K562 treated with DMSO at 1 percent for 24 hours (cell line): ENCODE results near the gene SNORC. TPM values are rescaled to one million over a fixed set of nuclear protein-coding genes. Genes with fewer than 3 reads are reported as not detected.

Experiments
- total RNA-seq: library from RNA; unstranded; fragments of 300-600 nt; gene quantifications from 2 replicates; pipeline ENCODE4 v1.2.3, GENCODE V29; 2022; ENCODE audit warnings: low read depth; ENCODE audit not compliant: insufficient read depth

Gene SNORC
- 6.3 and 6.6 TPM in 2 replicates for total RNA-seq

DNA sequence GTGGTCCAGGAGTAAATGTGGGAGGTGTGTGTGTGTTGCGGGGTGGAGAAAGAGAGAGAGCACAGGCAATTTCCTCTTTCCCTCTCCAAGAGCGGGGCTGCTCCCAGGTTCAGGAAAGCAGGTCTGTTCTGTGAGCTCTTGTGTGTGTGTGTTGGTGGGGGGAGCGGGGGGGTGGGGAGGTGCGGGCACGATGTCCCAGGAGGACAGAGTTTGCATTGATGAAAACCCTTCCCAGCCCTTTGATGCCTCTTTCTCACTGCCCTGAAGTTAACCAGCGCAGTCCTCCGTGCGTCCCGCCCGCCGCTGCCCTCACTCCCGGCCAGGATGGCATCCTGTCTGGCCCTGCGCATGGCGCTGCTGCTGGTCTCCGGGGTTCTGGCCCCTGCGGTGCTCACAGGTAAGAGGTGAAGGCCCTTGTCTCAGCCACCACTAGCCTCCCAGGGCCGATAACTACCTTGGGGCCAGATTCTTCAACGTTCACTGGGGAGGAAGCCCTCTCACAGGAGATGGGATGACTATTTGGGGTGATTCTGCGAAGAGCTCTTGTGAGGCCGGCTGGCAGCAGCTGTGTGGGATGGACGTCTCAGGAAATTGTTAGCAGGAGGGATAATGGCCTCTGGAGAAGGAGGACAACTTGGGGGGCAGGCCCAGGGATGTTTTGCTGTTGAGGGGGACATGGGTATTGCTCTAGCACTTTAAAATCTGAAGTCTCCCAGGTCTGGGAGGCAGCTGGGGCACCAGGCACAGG is at the start of gene SNORC:
SNORC (plus strand) TSS at position 247 of the 748 bp plus-strand sequence; CDS start at position 325, 78 bp downstream.

Other genes starting within 250 kb of the SNORC start
- 29.9 and 31.4 TPM in 2 replicates for gene EFHD1, start 236.7 kb upstream of the SNORC start, total RNA-seq
- 21.4 and 25.8 TPM in 2 replicates for gene GIGYF2, start 172.9 kb upstream of the SNORC start, total RNA-seq
- not detected in 2 replicates for gene KCNJ13, start 93.7 kb upstream of the SNORC start, total RNA-seq
- 0.34 TPM in 1 of 2 replicates, not detected in the other for gene NGEF, start 143.0 kb downstream of the SNORC start, total RNA-seq
- not detected in 2 replicates for gene NEU2, start 162.4 kb downstream of the SNORC start, total RNA-seq
- gene INPP5D, start 190.1 kb downstream of the SNORC start, total RNA-seq: 7.4 and 7.9 TPM in 2 replicates